NT2/D1 (cell line): ENCODE results near the gene CSPG5.

Experiments
- SUZ12 ChIP-seq: IDR thresholded peaks from 2 replicates; pipeline ENCODE4 v1.6.1; 2011; ENCODE audit not compliant: insufficient read length, insufficient read depth; ENCODE audit errors: extremely low read depth
- YY1 ChIP-seq: IDR thresholded peaks from 2 replicates; pipeline ENCODE4 v1.6.1; 2011; ENCODE audit not compliant: insufficient read length, insufficient read depth
- ZNF274 ChIP-seq: IDR thresholded peaks from 2 replicates; pipeline ENCODE4 v1.6.1; 2011; ENCODE audit warnings: mild to moderate bottlenecking, low read depth, low read length

DNA sequence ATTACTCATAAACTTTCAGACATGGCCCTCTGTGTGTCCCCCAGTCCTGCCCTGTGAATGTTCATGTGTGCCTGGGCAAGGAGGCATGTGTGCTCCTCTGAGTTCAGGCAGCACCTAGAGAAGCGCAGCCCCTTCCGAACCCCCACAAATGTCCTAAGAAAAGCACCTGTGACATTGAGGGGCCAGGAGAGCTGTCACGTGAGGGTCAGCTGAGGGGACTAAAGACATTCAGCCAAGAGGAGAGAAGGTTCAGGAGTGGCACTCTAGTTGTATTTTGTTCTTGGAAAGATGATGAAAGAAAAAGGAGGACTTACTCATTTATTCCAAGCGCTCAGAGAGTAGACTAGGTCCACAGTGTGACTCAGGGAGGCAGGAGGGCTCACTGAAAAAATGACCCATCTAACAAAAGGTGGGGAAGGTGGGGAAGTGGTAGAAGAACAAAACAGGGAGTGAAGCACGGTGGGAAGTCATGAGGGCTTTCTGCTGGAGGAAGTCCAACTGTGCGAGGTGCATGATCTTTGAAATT, 37.0 kb downstream of the CSPG5 start:
- TF ChIP-seq ZNF274 (no peak), SUZ12 (no peak), YY1 (no peak)
